ENCODE data around the gene OSTC.

The OSTC gene

GRCh38 chr4:108717386-108717785 lies 67.0 kb downstream of the OSTC start:
- no peak for DNase-seq

Data from CD4-positive, alpha-beta T cell treated with Interleukin-12 subunit alpha and Interleukin-12 subunit beta, for 1 hour (primary cell).